Stomach (tissue), 19 donors: ENCODE measurements around the gene LILRA1. TPM values are rescaled to one million over a fixed set of nuclear protein-coding genes. Genes with fewer than 3 reads are reported as not detected.
A peak's percentile ranks its signal among the peaks of the same experiment; 100 is the strongest.
"Not testable (repeated sequence)": the region's sequence is repeated elsewhere in the genome, so short reads cannot be mapped to it uniquely, and the experiment has no call there.

Source experiments
- DNase-seq, 2 donors: peaks; one replicate each; pipeline versions ENCODE4 v3.0.0 to v3.0.0-alpha.2; 2013 to 2019
- H3K27ac ChIP-seq, 5 donors: fragments of 200-600 bp in 4 of 5; sonication (generic) in 4 of 5; one replicate each; pipeline ENCODE4 v1.5.1; 2013 to 2019; ENCODE audit warnings: mild to moderate bottlenecking in 1 of 5, moderate library complexity in 1 of 5
- H3K27me3 ChIP-seq, 3 donors: fragments of 200-600 bp; sonication (generic); one replicate each; pipeline ENCODE4 v1.5.1; 2017 to 2019; ENCODE audit warnings: mixed run types in 1 of 3
- H3K36me3 ChIP-seq, 4 donors: fragments of 200-600 bp; sonication (generic); 1 replicate in 3 of 4; 2 replicates in 1 of 4; pipeline ENCODE4 v1.5.1; 2016 to 2019
- H3K4me1 ChIP-seq, 4 donors: fragments of 200-600 bp; sonication (generic); one replicate each; pipeline ENCODE4 v1.5.1; 2016 to 2019
- H3K4me3 ChIP-seq, 4 donors: fragments of 200-600 bp; sonication (generic) in 3 of 4; one replicate each; pipeline ENCODE4 v1.5.1; 2016 to 2019; ENCODE audit warnings: mild to moderate bottlenecking in 1 of 4
- H3K9me3 ChIP-seq, 4 donors: fragments of 200-600 bp; sonication (generic); one replicate each; pipeline ENCODE4 v1.5.1; 2016 to 2019
- CTCF ChIP-seq, 7 experiments: fragments of 450-650 bp in 4 of 7; fragments of 200-600 bp in 3 of 7; sonication (generic) in 3 of 7; IDR thresholded peaks; one replicate each; pipeline ENCODE4 v1.5.1; 2016 to 2019; ENCODE audit warnings: antibody characterized with exemption in 7 of 7, control low read depth in 2 of 7, mild to moderate bottlenecking in 1 of 7
- EP300 ChIP-seq: sonication (generic); formaldehyde crosslinking; IDR thresholded peaks from one replicate; pipeline ENCODE4 v1.6.1; 2017; ENCODE audit warnings: antibody characterized with exemption
- POLR2A ChIP-seq, 4 donors: fragments of 450-650 bp; IDR thresholded peaks; one replicate each; pipeline ENCODE4 v1.6.1; 2016; ENCODE audit warnings: antibody characterized with exemption in 4 of 4, control low read depth in 2 of 4, mild to moderate bottlenecking in 1 of 4, moderate library complexity in 1 of 4
- POLR2AphosphoS5 ChIP-seq, 3 donors: sonication (generic); formaldehyde crosslinking; IDR thresholded peaks; one replicate each; pipeline ENCODE4 v1.6.1; 2016; ENCODE audit warnings: antibody characterized with exemption in 3 of 3
- WGBS, 5 donors: extraction: QIAGEN DNeasy Blood & Tissue Kit in 3 of 5; methylation state at CpG; one replicate each; pipeline versions ENCODE4 v1.1.5 to v1.1.7; 2013 to 2018; 5-methylcytosine and 5-hydroxymethylcytosine counted together
- intact Hi-C: fragments of 100-400 bp; cut with DNase I; formaldehyde crosslinking; loops from one replicate; pipeline ENCODE4 v1.15.1; 2023; ENCODE audit warnings: low total_unique reads
- long read RNA-seq, 10 donors: transcript quantifications; one replicate each; lab custom pipeline, GENCODE V29; 2026
- polyA plus RNA-seq, 3 donors: library from polyadenylated mRNA; stranded (reverse); fragments of 200-250 nt; gene quantifications; one replicate each; pipeline ENCODE4 v1.2.3, GENCODE V29; 2013
- total RNA-seq, 5 donors: library from RNA; depleted of rRNA; stranded (reverse); fragments of >200 nt; gene quantifications; one replicate each; pipeline versions ENCODE4 v1.1.0 to v1.2.3, GENCODE V29; 2014 to 2016
- donor health status: healthy with polysubstance abuse.
- donor health status: Bipolar disorder and iron deficiency.
- donor health status: healthy.

Gene LILRA1
- total RNA-seq = not detected
- under 1 TPM; 0.25 to 0.62 (median 0.31) TPM for polyA plus RNA-seq
- long read RNA-seq, donor 1 = 0 reads
- long read RNA-seq, donor 2 = 0 reads
- long read RNA-seq, donor 3 = 0 reads
- long read RNA-seq, donor 4 = 0 reads
- long read RNA-seq, donor 5, partial matches to known transcripts = 0 of 1 reads
- long read RNA-seq, donor 5, other reads (novel, unspliced or antisense) = 0 of 1 reads
- long read RNA-seq, donor 6, partial matches to known transcripts = 0 of 1 reads
- long read RNA-seq, donor 6, other reads (novel, unspliced or antisense) = 0 of 1 reads
- long read RNA-seq, donor 7 = 0 reads
- long read RNA-seq, donor 8 = 0 reads
- long read RNA-seq, donor 9 = 0 reads
- long read RNA-seq, donor 10 = 0 reads

DNA sequence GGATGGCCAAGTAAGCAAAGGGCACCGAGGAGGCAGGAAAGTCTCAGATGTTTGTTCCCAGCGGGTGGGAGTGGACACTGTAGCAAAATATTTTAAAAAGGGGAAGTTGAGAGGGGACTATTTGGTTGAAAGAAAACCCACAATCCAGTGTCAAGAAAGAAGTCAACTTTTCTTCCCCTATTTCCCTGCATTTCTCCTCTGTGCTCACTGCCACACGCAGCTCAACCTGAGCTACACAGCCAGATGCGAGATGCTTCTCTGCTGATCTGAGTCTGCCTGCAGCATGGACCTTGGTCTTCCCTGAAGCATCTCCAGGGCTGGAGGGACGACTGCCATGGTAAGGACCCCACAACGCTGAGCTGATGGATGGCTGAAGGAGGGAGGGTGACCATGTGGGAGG, at the start of gene LILRA1:
LILRA1 (plus strand) TSS at position 188 of the 400 bp plus-strand sequence. CDS start 613 bp downstream, outside the sequence.
- intact Hi-C loops, H3K4me1 ChIP-seq, H3K36me3 ChIP-seq, DNase-seq, H3K27ac ChIP-seq: not testable (repeated sequence)
- WGBS, 5 donors = 54 to 69% (median 61%) methylated on average over 6 of the region's 6 CpGs
- Histone ChIP-seq H3K9me3 (peaks cover 0 to 19% (median 7%) of the 10 kb centered on the region in 4 donors), H3K27me3 (peaks cover 0 to 34% (median 0%) of the 10 kb centered on the region in 3 donors), H3K4me3 (peak within 1 kb of the TSS in 1 of 4 donors; percentile 24)

- intact Hi-C loops = no loop called here
These were observed 44.6 kb upstream of the LILRA1 start for GRCh38 chr19:54548806-54549205.

GRCh38 chr19:54549224-54549623, 44.2 kb upstream of the LILRA1 start:
- no peaks in the 10 kb centered on the region for H3K36me3 ChIP-seq
- no peak overlapping the region for H3K27ac ChIP-seq
- no peaks in the 10 kb centered on the region for H3K4me1 ChIP-seq
- intact Hi-C loops = no loop called here
- H3K4me3 ChIP-seq = no peak overlapping the region
- 63 to 83% (median 75%) methylated on average over 13 to 14 of the region's 14 CpGs for WGBS, 5 donors
- peaks cover 0 to 14% (median 0%) of the 10 kb centered on the region in 3 donors for H3K27me3 ChIP-seq
- H3K9me3 ChIP-seq = no peaks in the 10 kb centered on the region
- no peak for DNase-seq
- TF ChIP-seq CTCF (IDR thresholded peaks at IDR 0.05) (no peak), EP300 (no peak), POLR2A (IDR thresholded peaks at IDR 0.05) (no peak)

More at GRCh38 chr19:54548806-54549205, 44.6 kb upstream of the LILRA1 start:
- Histone ChIP-seq H3K4me1 (no peaks in the 10 kb centered on the region), H3K27ac (no peak overlapping the region), H3K4me3 (no peak overlapping the region), H3K36me3 (no peaks in the 10 kb centered on the region), H3K27me3 (peaks cover 0 to 14% (median 0%) of the 10 kb centered on the region in 3 donors), H3K9me3 (no peaks in the 10 kb centered on the region)
- 78 to 87% (median 87%) methylated on average over 10 to 16 of the region's 16 CpGs for WGBS, 5 donors
- DNase-seq = no peak
- no peak for TF ChIP-seq CTCF (IDR thresholded peaks at IDR 0.05)
- TF ChIP-seq POLR2A (IDR thresholded peaks at IDR 0.05) = no peak
- TF ChIP-seq EP300 = no peak
- TF ChIP-seq POLR2AphosphoS5 (IDR thresholded peaks at IDR 0.05) = no peak

GRCh38 chr19:54551293-54551692, 42.1 kb upstream of the LILRA1 start:
- H3K4me1 ChIP-seq = no peaks in the 10 kb centered on the region
- no peak for TF ChIP-seq POLR2A (IDR thresholded peaks at IDR 0.05)
- TF ChIP-seq EP300 = no peak
- TF ChIP-seq CTCF (IDR thresholded peaks at IDR 0.05) = no peak
- TF ChIP-seq POLR2AphosphoS5 (IDR thresholded peaks at IDR 0.05) = no peak
- WGBS, 5 donors = 72 to 80% (median 75%) methylated on average over 6 of the region's 6 CpGs

More at GRCh38 chr19:54551293-54551692, 42.1 kb upstream of the LILRA1 start:
- Histone ChIP-seq H3K36me3 (no peaks in the 10 kb centered on the region), H3K27me3 (peaks cover 0 to 26% (median 0%) of the 10 kb centered on the region in 3 donors), H3K4me3 (no peak overlapping the region), H3K9me3 (no peaks in the 10 kb centered on the region), H3K27ac (no peak overlapping the region)
- peak in 1 of 2 donors; percentile 11 for DNase-seq
- intact Hi-C loops = no loop called here
